Heart left ventricle (tissue), 13 donors: ENCODE data around the gene SLC18A3.

Experiments
- POLR2A ChIP-seq, 2 donors: fragments of 450-650 bp; IDR thresholded peaks; one replicate each; pipeline ENCODE4 v1.6.1; 2017; ENCODE audit warnings: antibody characterized with exemption in 2 of 2, mild to moderate bottlenecking in 2 of 2, moderate library complexity in 2 of 2
- TF ChIP-seq, protein P1 (sequence below), 12 donors: fragments of 200-600 bp; sonication (generic) in 4 of 12; IDR thresholded peaks; one replicate each; pipeline versions ENCODE4 v1.5.0 to v1.8.0; 2018 to 2022; ENCODE audit warnings: antibody characterized with exemption in 12 of 12, mild to moderate bottlenecking in 5 of 12
- donor health status: ischemic (EF 13 %, LVEDD 7.1; RV severe dilation, severe dysfunction).
- donor health status: DM: no; HTN: yes; CAD: no.
- donor health status: DM: no; HTN: no; CAD: no.
- donor health status: ischemic (EF 25% LVEDD 6.9; RV normal size, moderate dysfunction).
- donor health status: ischemic (EF 25% LVEDD 5.7; RV mildly dilated, moderate dysfunction).
- donor health status: ischemic (EF 35%, LVEDD 5.7; RV mildly dilated, moderate dysfunction).
- donor health status: nonischemic (EF 11% LVEDD 7.7; RV severe dilation, severe dysfunction).
- donor health status: DM: yes; HTN: yes; CAD: no.
- donor health status: PGD.
- donor health status: ischemic (EF 29% LVEDD 5.4; RV normal size, mild dysfunction).
- donor health status: nonischemic (EF 23%, LVEDD 6.1; RV moderate dilation, normal function).

DNA sequence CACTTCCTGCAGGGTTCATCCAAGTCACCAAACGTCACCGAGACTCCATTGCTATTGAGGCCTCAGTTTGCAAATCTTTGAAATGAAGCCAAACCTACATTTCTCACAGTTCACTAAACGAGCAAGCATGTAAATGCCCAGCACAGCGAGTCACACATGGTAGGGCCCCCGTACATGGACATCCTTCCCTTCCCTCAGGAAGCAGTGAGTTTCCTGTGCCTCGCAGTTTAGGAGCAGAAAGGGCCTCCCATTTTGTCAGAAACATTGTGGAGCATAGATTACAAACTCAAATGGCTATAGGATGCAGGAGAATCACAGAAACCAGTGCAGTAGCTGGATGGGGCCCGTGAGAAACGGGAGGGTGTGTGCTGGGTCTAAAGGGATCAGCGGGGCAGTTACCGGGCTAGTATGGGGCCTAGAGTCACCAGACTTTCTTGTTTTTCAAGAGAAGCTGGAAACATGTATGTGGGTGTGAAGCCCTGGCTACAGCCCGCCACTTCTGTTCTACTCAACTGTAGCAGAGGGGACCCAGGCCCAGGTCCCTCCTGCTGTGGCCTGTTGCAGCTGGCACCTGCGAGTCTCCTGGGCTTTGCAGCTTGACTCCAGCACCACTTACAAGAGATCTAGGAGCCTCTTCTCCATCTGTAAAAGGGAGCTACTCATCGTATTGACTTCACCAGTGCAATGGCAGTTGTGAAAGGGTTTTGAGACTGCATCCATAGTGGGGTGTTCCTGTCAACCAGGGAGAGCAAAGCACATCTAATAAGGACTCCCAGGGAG is 14.2 kb upstream of the SLC18A3 start:
- TF ChIP-seq, protein P1, sequence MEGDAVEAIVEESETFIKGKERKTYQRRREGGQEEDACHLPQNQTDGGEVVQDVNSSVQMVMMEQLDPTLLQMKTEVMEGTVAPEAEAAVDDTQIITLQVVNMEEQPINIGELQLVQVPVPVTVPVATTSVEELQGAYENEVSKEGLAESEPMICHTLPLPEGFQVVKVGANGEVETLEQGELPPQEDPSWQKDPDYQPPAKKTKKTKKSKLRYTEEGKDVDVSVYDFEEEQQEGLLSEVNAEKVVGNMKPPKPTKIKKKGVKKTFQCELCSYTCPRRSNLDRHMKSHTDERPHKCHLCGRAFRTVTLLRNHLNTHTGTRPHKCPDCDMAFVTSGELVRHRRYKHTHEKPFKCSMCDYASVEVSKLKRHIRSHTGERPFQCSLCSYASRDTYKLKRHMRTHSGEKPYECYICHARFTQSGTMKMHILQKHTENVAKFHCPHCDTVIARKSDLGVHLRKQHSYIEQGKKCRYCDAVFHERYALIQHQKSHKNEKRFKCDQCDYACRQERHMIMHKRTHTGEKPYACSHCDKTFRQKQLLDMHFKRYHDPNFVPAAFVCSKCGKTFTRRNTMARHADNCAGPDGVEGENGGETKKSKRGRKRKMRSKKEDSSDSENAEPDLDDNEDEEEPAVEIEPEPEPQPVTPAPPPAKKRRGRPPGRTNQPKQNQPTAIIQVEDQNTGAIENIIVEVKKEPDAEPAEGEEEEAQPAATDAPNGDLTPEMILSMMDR (IDR thresholded peaks at IDR 0.05), result no peak
- no peak for TF ChIP-seq POLR2A (IDR thresholded peaks at IDR 0.05)
